GM21423 (cell line): ENCODE data around the gene CPHXL2.
A peak's percentile ranks its signal among the peaks of the same experiment; 100 is the strongest.

Source experiments
- ATAC-seq: cut with Tn5 transposase; IDR thresholded peaks from one replicate; pipeline ENCODE4 v1.9.1; 2021; ENCODE audit warnings: mild to moderate bottlenecking, moderate library complexity; ENCODE audit not compliant: unreplicated experiment

CPHXL2 gene

GRCh38 chr16:75676909-75677308, at the start of gene CPHXL2:
Gene CPHXL2, minus strand, starts transcription at chr16:75677009. Its CDS starts 10 bp downstream, at chr16:75676999.
- ATAC-seq = no peak

GRCh38 chr16:75726390-75726789, 49.6 kb upstream of the CPHXL2 start, which contains the start of gene CPHXL:
Gene CPHXL, minus strand, starts transcription at chr16:75726490. Its CDS starts 48 bp downstream, at chr16:75726442.
- ATAC-seq = no peak

GRCh38 chr16:75718452-75718851, 41.6 kb upstream of the CPHXL2 start:
- no peak for ATAC-seq

DNA sequence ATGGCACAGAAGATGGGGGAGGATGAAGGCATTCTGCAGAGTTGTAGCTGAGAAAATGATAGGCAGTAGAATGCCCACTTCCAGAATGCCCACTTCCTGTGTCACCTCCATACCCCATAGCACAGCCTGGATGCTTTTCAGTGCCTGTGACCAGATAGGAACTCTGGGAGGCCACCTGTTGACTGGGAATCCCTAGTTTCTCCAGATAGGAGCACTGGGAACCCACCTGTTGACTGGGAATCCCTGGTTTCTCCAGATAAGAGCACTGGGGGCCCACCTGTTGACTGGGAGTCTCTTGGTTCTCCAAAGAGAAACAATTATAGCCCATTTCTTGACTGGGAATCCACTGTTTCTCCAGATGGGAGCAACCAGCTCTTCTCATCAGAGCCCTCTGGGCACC, 37.9 kb upstream of the CPHXL2 start:
- no peak for ATAC-seq

DNA sequence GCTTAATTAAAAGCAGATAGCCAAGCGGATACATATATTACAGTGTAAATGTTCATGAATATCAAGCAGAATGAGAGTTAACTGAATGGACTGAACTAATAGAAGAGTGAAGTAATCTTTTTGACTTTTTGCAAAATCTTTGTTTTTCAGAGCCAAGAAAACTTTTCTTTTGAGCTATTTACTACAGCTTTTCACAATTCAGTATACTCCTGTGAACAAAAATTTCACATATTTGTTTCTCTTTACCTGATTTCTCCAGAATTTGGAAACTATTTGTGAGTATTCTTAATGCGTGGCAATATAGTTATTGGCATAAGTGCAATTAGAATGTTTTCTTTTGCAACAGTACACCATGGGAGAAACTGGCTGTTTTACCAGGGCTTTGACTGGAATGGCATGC, 33.5 kb upstream of the CPHXL2 start:
- ATAC-seq = no peak

- no peak for ATAC-seq
Observed at GRCh38 chr16:75703306-75703705, 26.5 kb upstream of the CPHXL2 start.

- no peak for ATAC-seq
Observed at GRCh38 chr16:75702242-75702641, 25.4 kb upstream of the CPHXL2 start.

DNA sequence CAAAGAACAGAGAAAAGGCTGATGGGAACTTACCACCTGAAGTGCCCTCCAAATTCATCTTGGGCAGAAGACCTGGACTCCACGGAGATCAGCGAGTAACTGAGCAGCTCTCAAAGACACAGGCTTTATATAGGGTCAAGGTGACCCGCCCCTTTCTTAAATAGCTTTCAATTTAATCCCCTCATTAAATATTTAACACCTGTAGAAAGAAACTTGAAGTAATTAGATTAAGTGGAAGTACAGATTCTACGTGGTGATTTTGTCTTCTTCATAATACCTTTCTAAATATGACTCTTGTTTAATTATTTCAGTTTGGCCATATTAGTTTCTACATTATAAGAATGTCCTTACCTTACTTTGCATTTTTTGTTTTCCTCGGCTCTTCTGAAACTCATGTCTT, 24.6 kb upstream of the CPHXL2 start, which contains the start of gene DUXB:
Gene DUXB (minus strand): TSS at position 101 of the 400 bp plus-strand sequence. CDS start 43 bp downstream, at position 58.
- no peak for ATAC-seq

DNA sequence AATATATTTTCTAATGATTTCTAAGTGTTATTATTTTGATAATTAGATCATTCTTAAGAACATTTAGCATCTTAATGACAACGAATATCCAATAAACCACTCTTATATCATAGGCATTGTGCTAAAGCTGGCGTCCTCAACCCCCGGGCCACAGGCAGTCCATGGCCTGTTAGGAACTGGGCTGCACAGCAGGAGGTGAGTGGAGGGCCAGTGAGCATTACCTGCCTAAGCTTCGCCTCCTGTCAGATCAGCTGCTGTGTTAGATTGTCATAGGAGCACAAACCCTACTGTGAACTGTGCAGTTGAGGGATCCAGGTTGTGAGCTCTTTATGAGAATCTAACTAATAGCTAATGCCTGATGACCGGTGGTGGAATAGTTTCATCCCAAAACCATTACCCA, 20.8 kb upstream of the CPHXL2 start:
- no peak for ATAC-seq

DNA sequence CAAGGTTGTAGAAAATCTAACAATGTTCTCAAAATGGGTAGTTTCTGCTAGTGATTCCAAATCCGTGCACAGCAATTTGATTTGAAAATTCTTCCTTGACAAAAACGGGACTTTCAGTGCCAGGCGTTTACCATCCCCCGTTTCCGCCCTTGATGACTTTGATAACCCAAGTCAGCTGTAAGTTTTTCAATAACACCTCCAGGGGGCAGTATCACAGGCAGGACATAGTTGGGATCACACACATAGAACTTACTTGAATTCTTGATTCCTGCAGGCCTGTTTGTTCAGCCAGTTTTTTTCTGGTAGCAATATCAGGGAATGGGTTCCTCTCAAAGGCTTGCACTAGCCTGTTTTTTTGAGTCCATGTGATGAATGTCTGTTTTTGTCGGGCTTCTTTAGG, 18.9 kb upstream of the CPHXL2 start:
- no peak for ATAC-seq

GRCh38 chr16:75687361-75687760, 10.6 kb upstream of the CPHXL2 start:
- no peak for ATAC-seq

DNA sequence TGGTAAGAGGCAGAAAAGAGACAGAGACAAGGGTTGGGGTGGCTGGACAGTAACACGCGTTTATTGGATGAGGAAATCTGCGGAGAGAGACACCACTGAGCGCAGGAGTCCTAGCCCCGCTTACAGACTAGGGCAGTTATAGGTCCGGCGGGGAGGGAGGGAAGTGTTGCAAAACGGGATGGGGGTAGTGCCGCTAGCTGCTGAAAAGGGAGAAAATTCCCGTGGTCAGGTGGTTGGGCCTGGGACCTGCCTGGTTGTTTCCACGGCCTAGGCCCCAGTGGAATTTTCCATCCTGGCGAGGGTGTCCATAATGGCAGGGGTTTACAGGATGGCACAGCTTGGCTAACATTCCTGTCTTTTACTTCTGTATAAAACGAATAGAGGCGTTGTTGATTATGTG, 5.5 kb upstream of the CPHXL2 start:
- ATAC-seq = no peak

DNA sequence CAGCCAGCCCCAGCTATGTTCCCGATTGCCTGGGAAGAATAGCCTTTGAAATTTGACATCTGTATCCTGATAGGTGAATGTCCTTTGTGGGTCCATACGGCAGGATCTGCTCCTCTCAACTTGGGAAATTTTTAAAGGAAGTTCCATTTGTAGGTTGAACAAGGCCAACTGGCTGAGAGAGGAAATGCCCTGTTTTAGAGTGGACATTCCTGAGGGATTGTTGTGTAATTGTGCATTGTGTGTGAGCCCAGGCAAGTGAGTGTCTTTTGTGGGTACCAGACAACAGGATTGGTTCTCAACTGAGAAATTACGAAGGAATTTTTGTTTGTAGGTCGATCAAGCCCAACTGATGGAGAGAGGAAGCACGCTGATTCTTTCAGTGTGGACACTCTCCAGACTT, 2.6 kb upstream of the CPHXL2 start:
- ATAC-seq = no peak

DNA sequence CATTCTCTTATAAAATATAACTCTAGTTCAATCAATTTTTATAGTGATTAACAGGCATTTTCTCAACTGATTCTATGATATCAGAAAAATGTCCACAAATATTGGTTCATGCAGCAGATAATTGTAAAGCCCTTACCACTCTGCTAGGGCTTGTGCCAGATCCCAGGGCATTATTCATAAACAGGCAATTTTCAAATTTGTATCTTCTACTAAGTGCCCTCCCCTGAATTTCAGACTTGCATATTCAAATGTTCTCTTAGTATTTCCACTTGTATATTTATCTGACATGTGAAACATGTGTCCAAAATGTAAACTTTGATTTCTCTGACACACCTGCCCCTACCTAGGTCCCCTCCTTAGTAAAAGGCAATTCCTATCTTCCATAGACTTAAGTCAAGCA, 9.3 kb downstream of the CPHXL2 start:
- no peak for ATAC-seq

DNA sequence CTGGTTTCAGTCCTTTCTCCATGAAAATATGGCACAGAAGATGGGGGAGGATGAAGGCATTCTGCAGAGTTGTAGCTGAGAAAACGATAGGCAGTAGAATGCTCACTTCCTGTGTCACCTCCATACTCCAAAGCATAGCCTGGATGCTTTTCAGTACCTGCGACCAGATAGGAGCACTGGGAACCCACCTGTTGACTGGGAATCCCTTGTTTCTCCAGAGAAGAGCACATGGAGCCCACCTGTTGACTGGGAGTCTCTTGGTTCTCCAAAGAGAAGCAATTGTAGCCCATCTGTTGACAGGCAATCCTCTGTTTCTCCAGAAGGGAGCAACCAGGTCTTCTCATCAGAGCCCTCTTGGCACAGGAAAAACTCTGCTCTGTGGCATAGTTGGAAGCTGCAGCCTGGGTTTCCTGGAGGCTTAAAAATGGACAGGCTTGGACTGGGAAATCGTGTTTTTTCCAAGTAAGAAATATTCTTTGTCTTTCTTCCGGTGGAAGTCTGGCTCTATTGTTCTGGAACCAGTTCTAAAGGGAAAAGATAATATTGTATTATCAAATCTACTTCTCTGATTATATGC, 16.0 kb downstream of the CPHXL2 start:
- ATAC-seq = no peak

GRCh38 chr16:75660321-75660720, 16.5 kb downstream of the CPHXL2 start:
- ATAC-seq = no peak

DNA sequence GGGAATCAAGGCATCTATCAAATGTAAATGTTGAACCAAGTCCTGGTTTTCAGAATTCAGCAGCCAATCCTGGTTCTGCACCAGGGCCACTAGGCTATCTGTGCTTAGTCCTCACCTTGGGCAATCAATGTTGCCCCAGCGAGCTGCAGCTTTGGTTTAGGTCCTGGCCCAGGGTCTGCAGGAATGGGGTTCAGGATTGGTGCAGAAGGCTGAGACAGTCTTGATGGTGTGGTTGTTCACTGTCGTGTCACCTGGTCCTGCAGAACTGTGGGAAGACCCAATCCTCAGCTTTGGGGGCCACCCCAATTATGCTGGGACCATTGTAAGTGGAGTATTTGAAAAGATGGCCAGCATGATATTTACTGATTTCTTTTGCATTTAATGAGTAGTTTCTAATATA, 18.6 kb downstream of the CPHXL2 start:
- no peak for ATAC-seq

- no peak for ATAC-seq
Observed at GRCh38 chr16:75653922-75654321, 22.9 kb downstream of the CPHXL2 start.

- peak; percentile 35 for ATAC-seq
Observed at GRCh38 chr16:75648265-75649076, 28.3 kb downstream of the CPHXL2 start.

DNA sequence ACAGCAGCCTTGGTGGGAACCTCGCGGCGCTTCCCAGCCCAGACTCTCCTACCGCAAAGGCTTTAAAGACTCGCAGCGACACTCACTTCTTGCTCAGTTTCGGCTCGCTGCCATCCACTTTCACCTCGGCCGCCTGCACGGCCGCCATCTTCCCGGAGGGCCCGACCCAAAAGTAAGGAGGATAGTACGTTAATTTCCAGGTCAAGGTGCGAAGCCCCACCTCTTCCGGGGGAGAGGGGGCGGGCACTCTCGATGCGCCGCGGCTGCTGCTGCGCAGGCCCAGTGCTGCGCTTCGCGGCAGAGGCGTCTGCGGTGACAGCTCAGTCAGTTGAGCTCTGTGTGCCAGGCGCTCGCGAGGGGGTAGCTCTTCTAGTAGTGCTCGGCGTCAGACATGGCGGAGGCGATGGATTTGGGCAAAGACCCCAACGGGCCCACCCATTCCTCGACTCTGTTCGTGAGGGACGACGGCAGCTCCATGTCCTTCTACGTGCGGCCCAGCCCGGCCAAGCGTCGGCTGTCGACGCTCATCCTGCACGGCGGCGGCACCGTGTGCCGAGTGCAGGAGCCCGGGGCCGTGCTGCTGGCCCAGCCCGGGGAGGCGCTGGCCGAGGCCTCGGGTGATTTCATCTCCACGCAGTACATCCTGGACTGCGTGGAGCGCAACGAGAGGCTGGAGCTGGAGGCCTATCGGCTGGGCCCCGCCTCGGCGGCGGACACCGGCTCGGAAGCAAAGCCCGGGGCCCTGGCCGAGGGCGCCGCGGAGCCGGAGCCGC, 29.1 kb downstream of the CPHXL2 start, which contains the start of the genes KARS1 and TERF2IP:
Gene KARS1 (minus strand): TSS at position 174 of the 773 bp plus-strand sequence. CDS start 26 bp downstream, at position 148.
Gene TERF2IP (plus strand): TSS at position 282 of the 773 bp plus-strand sequence. CDS start 110 bp downstream, at position 392.
- peak; percentile 82 for ATAC-seq

- peak; percentile 17 for ATAC-seq
Observed at GRCh38 chr16:75647112-75647491, 29.7 kb downstream of the CPHXL2 start.
